Spleen (tissue), 7 donors: Measurements from ENCODE around the gene BDNF.

Experiments
- CTCF ChIP-seq, 11 experiments: fragments of 200-600 bp in 7 of 11; fragments of 450-650 bp in 4 of 11; sonication (generic) in 4 of 11; IDR thresholded peaks in 8 of 11; conservative IDR thresholded peaks in 3 of 11; 1 replicate in 7 of 11; 2 replicates in 4 of 11; pipeline versions ENCODE4 v1.4.0 to v1.8.0; 2016 to 2021; ENCODE audit warnings: antibody characterized with exemption in 11 of 11, inconsistent platforms in 4 of 11, mild to moderate bottlenecking in 1 of 11
- POLR2A ChIP-seq, 3 donors: fragments of 450-650 bp; IDR thresholded peaks; one replicate each; pipeline ENCODE4 v1.5.1; 2017; ENCODE audit warnings: antibody characterized with exemption in 3 of 3, mild to moderate bottlenecking in 1 of 3
- donor health status: DM: no; HTN: no; CAD: no; lungs with moderate emphysema.
- donor health status: DM: no; HTN: no; CAD: no.
- donor health status: DM: no; HTN: no; CAD: no.

DNA sequence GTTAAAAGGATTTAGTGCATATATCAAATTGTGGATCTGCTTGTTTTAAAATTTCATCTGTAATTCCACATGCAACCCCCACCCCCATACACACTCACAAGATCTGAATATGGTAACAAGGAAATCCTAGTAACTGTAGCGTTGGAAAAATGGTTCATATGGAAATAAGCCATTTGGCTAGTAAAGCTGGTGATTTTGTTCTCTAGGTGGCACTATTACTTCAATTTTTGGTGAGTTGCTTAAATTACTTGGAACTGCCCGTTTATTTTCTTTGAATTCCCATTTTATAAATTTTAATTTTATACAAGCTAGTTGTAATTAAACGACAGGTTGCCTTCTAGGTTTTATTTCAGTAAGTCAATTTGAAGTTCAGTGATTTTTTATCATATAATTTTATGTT, 5.3 kb downstream of the BDNF start:
- TF ChIP-seq CTCF (IDR thresholded peaks at IDR 0.05 in 8 of 11, conservative IDR thresholded peaks at IDR 0.05 in 3 of 11) = no peak
- TF ChIP-seq POLR2A (IDR thresholded peaks at IDR 0.05) = no peak
